ENCODE data around the gene KRT33B.

The KRT33B gene

GRCh38 chr17:41345992-41346391 lies 23.6 kb downstream of the KRT33B start:
- DNase-seq: no peak

- no peak for DNase-seq
Measured at GRCh38 chr17:41343029-41343428, 26.6 kb downstream of the KRT33B start.

- no peak for DNase-seq
Measured at GRCh38 chr17:41340934-41341861, 28.4 kb downstream of the KRT33B start.

- DNase-seq: no peak
Measured at GRCh38 chr17:41340494-41340893, 29.1 kb downstream of the KRT33B start.

GRCh38 chr17:41339571-41340172 lies 29.9 kb downstream of the KRT33B start:
- DNase-seq: no peak

- DNase-seq: no peak
Measured at GRCh38 chr17:41338961-41339485, 30.6 kb downstream of the KRT33B start.

GRCh38 chr17:41335747-41336146 lies 33.9 kb downstream of the KRT33B start:
- no peak for DNase-seq

GRCh38 chr17:41334385-41335305 lies 35.0 kb downstream of the KRT33B start:
- no peak for DNase-seq

- no peak for DNase-seq
Measured at GRCh38 chr17:41333836-41334235, 35.8 kb downstream of the KRT33B start.

GRCh38 chr17:41333098-41333497 lies 36.5 kb downstream of the KRT33B start:
- DNase-seq: no peak

- DNase-seq: no peak
Measured at GRCh38 chr17:41332239-41332638, 37.4 kb downstream of the KRT33B start.

GRCh38 chr17:41331606-41332005 lies 38.0 kb downstream of the KRT33B start:
- DNase-seq: no peak

GRCh38 chr17:41329279-41329948 lies 40.2 kb downstream of the KRT33B start:
- DNase-seq: no peak

GRCh38 chr17:41328207-41328606 lies 41.4 kb downstream of the KRT33B start:
- DNase-seq: no peak

- DNase-seq: no peak
Measured at GRCh38 chr17:41327411-41328120, 42.0 kb downstream of the KRT33B start.

GRCh38 chr17:41326173-41327145 lies 43.2 kb downstream of the KRT33B start:
- DNase-seq: no peak

- DNase-seq: no peak
Measured at GRCh38 chr17:41325611-41326010, 44.0 kb downstream of the KRT33B start.

GRCh38 chr17:41325126-41325525 lies 44.5 kb downstream of the KRT33B start:
- DNase-seq: no peak

- no peak for DNase-seq
Measured at GRCh38 chr17:41324180-41325075, 45.2 kb downstream of the KRT33B start.

All from GOT3 (cell line).